ENCODE results near the gene CMTM2.
"Not testable (repeated sequence)": the region's sequence is repeated elsewhere in the genome, so short reads cannot be mapped to it uniquely, and the experiment has no call there.

Gene CMTM2

GRCh38 chr16:66587881-66588600, 8.8 kb downstream of the CMTM2 start:
- no peak for DNase-seq

DNA sequence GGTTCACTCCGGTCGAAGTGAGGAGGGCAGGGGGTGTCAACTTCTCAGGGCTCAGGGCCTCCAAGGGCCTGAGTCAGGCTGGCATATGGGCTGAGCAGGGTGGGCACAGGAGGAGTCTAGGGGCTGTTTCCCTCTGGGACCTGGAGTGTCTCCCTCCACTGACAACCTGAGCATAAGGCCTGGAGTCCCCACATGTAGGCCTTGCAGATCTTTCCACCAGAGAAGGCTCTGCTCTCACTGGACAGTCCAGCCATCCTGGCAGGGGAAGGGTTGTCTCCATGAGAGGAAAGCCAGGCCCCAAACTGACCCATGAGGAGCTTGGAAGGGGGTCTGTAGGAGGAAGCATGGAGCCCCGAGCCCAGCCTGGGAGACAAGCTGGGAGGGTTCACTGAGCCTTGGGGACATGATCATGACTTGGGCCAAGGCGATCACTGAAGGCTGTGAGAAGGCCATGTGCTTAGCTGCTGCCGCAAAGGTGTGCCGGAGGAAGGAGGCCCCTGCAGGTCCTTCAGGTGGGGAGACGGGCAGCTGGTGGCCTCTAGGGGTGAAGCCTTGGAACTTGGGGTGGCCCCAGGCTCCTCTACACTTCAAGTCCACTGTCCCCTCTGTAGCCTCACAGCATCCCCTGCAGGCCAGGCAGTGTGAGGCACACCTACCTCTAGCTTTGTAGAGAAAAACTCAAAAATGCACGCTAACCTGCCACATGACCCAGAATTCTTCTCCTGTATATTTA, 9.9 kb downstream of the CMTM2 start:
- peak; percentile 18 for DNase-seq

GRCh38 chr16:66590322-66590721, 11.1 kb downstream of the CMTM2 start:
- DNase-seq, result no peak

DNA sequence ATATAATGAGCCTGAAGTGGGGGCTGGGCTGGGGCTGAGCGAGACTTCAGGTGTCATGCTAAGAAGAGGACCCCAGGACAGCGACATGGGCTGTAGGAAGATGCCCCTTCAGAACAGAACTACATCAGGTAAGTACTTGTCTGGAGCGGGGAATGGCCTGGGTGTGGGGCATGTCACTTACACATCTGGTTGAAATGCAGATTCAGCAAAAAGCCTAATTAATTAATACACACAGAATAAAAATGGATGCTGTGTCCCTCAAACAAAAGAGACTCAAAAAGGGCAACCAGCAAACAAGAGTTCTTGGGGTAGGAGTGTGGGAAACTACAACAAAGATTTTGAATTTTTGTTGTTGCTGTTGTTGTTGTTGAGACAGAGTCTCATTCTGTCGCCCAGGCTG, 11.8 kb downstream of the CMTM2 start:
- DNase-seq, result no peak

GRCh38 chr16:66592241-66592640, 13.0 kb downstream of the CMTM2 start:
- no peak for DNase-seq

DNA sequence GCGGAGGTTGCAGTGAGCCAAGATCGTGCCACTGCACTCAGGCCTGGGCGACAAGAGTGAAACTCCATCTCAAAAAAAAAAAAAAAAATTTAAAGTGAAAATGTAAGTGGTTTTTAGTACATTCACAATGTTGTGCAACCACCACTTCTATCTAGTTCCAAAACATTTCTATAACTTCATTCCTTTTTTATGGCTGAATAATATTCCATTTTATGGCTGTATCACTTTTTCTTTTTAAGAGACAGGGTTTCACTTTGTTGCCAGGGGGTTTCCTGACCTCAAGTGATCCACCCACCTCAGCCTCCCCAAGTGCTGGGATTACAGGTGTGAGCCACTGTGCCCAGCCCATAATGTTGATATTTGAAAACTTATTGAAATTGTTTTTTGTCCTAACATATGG, 13.6 kb downstream of the CMTM2 start:
- no peak for DNase-seq

GRCh38 chr16:66594739-66595138, 15.5 kb downstream of the CMTM2 start:
- DNase-seq, result no peak

DNA sequence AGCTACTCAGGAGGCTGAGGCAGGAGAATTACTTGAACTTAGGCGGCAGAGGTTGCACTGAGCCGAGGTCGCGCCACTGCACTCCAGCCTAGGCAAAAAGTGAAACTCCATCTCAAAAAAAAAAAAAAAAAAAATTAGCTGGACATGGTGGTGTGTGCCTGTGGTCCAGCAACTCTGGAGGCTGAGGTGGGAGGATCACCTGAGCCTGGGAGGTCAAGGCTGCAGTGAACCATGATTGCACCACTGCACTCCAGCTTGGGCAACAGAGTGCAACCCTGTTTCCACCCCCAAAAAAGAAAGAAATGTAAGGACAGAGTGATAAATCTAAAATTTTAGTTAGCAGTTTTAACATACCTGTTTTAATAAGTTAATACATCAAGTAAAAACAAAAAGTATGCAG, 17.3 kb downstream of the CMTM2 start:
- not testable (repeated sequence) for DNase-seq

DNA sequence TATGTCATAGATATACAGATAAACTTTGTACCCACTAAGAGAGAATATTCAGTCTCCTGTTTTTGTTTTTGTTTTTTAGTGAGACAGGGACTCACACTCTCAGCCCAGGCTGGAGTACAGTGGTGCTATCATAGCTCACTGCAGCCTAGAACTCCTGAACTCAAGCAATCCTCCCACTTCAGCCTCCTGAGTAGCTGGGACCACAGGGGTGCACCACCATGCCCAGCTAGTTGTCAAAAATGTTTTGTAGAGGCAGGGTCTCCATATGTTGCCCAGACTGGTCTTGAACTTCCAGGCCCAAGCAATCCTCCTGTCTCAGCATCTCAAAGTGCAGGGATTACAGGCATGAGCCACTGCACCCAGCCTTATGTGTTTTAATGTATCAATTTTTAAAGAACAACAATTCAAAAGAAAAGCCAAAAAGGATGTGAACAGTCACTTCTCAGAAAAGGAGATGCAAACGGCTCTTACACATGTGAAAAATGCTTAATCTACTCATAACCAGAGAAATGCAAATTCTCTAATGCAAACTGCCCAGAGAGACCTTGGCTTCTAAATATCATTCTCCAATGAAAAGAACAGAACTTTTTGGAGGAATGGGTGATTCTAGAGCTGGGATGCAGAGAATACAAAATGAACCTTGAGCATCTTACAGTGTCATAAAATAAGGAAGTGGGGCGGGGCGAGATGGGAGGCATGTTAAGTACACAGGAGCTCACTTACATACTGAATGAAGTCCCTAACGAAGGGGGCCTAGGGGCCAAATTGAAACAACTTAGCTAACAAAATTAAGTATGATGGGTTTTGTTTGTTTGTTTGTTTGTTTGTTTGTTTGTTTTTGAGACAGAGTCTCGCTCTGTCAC, 18.0 kb downstream of the CMTM2 start:
- no peak for DNase-seq

- DNase-seq, result no peak
Measured at GRCh38 chr16:66598111-66598510, 18.8 kb downstream of the CMTM2 start.

DNA sequence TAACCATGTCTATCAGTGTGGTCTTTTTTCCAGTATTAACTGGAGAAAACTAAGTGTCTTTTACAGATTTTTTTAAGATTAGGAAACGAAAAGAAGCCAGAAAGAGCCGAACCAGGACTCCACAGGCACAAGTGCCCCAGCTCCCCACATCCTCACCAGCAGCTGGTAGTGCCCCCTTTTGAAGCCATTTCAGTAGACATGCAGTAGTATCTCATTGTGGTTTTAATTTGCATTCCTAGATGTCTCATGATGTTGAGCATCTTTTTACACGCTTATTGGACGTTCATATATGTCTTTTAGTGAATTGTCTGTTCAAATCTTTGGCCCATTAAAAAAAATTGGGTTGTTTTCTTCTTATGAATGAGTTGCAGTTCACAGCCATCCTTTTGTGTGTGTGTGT, 20.5 kb downstream of the CMTM2 start:
- no peak for DNase-seq

- no peak for DNase-seq
Measured at GRCh38 chr16:66600477-66600876, 21.2 kb downstream of the CMTM2 start.

DNA sequence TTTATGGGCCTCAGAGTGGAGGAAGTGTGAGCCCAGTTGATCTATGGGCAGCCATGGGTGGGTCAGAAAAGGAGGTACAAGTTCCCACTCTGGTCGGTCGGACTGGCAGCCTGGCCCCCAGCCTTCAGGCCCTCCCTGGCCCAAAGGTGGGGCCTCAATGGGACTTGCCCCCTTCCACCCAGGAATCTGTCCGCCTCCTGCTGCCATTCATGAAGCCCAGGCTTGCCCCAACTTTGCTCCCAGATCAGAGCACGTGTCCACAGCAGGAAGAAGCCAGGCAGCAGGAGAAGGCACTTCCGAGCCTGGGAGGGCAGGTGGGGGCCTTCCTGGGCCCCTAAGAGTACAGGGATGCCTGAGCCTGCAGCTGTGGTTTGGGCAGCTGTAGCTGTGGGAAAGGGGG, 22.2 kb downstream of the CMTM2 start:
- DNase-seq, result no peak

DNA sequence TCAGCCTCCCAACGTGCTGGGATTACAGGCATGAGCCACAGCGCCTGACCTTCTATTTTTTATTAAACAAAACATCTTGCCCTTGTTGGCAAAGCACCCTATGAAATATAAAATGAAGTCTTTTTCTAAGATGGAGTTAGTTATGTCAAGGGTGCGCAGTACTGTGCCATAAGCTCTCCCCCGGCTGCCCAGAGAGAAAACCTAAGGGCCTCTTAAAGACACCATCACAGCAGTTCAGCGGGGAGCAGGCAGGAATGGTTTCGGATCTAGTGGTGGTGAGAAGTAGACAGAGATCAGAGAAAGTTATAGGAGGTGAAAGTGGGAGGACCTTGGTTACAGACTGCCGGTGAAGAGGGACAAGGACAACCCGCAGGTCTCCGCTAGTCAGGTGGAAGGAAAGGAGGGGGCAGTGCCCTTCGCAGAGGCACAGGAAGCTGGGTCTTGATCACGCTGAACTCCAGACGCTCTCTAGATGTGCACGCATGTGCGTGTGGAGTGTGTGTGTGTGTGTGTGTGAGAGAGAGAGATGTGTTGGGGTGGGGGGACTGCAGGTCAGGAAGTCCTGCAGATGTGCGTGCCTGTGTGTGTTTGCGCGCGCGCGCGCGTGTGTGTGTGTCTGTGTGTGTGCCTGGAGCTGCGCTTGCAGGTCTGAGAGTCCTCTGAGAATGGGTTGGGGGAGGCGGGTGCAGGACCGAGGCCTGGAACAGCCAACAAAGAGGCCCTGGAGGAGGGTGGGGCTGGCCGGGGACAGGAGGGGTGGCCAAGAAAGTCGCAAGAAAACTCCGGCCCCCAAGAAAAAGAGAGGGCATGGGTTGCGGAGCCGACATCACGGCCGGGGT, 24.5 kb downstream of the CMTM2 start:
- DNase-seq, result peak; percentile 60

GRCh38 chr16:66604376-66605176, 25.3 kb downstream of the CMTM2 start, which contains the start of gene CMTM3:
Gene CMTM3 (plus strand): TSS chr16:66604704. CDS start chr16:66604806, 102 bp downstream.
- peak; percentile 62 for DNase-seq

GRCh38 chr16:66605177-66605978, 26.1 kb downstream of the CMTM2 start:
- DNase-seq, result no peak

GRCh38 chr16:66605979-66606751, 26.9 kb downstream of the CMTM2 start:
- DNase-seq, result no peak

GRCh38 chr16:66608241-66609138, 29.2 kb downstream of the CMTM2 start:
- peak; percentile 42 for DNase-seq

- DNase-seq, result no peak
Measured at GRCh38 chr16:66609139-66609510, 29.9 kb downstream of the CMTM2 start.
